SKM-1 (cell line): ENCODE measurements around the gene TGIF2.
"Not testable (repeated sequence)": the region's sequence is repeated elsewhere in the genome, so short reads cannot be mapped to it uniquely, and the experiment has no call there.

Experiments used
- DNase-seq: peaks from one replicate; lab custom pipeline; 2025; ENCODE audit not compliant: unreplicated experiment; lab: John Stamatoyannopoulos, UW

TGIF2 gene

DNA sequence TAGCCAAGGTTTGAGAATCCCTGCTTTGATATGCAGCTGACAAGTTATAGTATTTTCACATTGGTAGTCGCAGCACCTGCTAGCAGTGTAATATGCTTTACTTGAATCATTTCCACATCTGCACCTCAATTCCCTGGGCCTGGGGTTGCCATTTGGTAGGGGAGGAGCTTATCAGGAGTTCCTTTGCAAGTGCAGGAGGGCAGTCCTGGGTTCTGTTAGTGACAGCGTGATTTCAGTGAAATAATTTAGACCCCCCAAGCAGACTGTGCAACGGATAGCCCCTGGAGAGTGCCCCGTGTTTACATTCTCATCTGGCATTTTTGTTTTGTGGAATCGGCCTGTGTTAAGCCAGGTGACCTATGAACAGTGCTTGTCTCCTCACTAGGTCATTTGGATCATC is 38.2 kb downstream of the TGIF2 start:
- DNase-seq = no peak

DNA sequence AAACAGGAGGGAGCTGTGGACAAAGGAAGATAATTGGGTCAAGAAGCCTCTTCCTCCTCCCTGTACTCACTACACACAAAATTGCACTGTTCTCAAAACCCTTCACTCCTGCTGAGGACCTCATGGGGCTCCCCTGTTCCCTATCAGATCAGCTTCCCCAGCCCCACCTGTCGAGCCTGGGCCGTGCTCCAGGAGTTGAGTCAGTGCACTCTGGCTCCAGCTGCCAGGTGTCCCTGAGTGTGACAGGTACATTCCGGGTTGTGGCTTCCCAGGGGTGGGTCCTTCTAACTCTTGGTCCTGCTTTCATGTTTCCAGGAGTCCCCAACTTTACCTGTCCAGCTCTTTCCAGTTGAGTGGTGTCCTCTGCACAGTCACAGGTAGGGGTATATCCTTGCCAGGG is 40.6 kb downstream of the TGIF2 start:
- DNase-seq = no peak

DNA sequence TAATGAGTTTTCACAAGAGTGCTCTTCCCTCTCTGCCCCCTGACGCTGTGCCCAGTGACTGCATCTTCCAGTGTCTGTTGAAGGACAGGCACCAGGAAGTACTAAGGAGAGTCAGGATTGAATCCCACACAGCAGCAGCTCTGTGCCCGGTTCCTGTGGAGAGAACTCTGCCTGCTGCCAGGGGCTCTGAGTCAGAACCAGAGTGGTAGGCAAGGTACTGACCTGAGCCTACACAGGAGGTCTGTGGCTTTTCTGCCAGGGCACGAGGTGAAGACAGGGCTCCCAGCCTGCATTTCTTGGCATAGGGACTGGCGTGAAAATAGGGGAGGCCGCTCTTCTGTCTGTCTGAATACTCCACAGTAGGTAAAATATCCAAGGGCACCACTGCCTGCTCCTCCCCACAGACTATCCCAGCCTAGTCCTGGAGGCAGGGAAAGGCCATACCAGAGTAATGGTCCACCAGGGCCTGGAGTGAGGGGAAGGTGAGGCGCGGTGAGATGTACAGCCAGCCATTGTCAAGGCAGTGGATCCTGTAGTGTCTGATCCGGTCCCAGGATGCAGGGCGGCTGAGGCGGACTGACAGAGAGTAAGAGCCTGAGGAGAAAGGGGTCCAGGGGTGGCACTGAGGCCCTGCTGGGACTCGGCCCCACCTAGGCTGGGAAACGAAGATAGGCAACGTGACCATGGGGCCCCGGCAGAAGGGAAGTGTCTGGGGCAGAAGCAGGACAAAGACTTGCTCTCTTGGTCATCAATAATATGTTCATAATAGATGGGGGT is 41.6 kb downstream of the TGIF2 start:
- DNase-seq = no peak

DNA sequence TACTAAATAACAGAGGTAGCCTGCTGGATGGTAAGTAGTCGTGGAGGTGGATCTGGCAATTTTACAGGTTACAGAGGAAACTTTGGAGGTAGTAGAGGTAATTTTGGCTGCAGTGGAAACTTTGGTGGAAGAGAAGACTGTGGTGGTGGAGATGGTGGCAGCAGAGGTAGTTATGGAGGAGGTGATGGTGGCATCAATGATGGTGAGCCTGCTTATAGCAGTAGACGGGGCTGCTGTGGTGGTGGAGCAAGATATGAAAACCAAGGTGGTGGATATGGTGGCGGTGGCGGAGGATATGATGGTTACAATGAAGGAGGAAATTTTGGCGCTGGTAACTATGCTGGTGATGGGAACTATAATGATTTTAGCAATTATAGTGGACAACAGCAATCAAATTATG is 47.5 kb downstream of the TGIF2 start:
- DNase-seq = no peak

DNA sequence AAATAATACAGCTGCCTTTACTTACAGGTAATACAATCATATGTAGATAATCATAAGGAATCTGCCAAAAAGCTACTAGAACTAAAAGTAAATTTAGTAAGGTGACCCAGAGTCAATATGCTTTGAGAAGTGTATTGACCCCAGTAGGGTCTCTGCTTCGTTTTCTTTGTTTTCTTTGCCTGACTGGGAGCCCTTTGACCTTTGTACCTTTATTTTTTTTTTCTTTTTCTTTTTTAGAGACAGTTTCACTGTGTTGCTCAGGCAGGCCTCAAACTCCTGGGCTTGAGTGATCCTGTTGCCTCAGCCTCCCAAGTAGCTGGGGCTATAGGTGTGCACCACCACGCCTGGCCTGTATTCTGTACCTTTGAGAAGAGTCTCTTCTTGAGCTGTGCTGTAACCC is 50.0 kb downstream of the TGIF2 start:
- no peak for DNase-seq

DNA sequence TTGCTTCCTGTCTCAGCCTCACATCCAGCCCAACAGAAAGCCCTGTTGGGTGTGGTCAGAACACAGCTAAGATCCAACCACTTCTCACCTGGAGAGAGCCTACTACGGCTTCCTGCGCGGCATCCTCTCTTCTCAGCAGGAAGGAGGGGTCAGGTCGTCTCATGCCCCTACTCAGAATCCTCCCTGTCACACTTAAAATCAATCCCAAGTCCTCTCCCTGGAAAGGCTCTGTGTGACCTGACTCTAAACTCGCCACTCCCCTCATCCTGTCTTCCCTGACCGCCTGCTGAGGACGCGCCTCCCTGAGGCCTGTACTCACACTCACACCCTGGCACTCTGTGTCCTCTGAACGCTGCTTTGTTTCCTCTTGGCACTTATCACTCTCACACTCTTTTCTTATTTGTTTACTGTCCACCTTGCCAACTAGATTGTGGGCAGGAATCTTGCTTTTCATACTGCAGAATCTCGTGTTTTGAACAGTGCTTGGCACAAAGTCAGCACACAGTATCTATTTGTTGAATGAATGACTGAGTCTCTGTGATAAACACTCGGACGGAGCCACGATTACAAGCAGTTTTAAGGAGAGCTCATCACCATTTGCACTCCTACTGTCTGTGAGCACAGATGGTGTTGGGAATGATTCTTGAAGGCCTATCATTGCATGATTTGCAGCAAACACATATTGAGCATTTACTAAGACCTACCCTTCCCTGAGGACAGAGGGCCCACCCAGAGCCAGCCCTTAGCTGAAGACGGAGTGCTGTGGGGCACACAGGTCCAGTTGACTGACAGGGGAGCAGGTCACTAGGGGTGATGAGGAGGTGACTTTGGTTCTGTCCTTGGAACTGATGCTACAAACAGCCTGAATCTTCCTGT is 50.9 kb downstream of the TGIF2 start:
- DNase-seq = no peak

DNA sequence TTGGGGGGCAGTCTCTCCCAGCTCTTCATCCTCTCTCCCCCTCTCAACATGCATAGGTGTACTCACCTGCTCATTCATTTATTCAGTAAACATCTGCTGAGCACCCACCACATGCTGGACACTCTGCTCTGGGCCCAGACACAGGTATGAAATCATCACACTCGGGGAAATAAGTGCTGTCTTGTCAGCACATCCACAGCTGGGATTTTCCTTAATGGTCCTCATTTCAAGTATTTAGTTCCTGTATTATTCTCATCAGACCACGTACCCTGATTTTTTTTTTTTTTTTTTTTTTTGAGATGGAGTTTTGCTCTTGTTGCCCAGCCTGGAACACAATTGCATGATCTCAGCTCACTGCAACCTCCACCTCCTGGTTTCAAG is 51.5 kb downstream of the TGIF2 start:
- no peak for DNase-seq

DNA sequence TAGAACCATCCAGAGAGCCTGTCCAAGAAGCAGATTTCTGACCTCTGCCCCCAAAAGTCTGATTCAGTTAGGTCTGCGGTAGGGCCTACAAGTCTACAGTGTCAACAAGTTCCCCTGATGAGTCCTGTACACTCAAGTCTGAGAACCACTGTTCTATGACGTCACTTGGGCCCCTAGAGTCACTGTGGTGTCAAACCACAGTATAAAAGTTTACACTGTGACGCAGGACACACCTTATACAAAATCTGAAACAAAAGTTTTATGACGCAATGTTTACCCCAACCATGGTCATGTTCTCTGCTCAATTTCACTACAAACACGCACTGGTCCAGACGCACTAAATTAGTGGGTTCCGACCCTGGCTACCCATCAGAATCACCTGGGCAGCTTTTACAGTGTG is 54.7 kb downstream of the TGIF2 start:
- no peak for DNase-seq

DNA sequence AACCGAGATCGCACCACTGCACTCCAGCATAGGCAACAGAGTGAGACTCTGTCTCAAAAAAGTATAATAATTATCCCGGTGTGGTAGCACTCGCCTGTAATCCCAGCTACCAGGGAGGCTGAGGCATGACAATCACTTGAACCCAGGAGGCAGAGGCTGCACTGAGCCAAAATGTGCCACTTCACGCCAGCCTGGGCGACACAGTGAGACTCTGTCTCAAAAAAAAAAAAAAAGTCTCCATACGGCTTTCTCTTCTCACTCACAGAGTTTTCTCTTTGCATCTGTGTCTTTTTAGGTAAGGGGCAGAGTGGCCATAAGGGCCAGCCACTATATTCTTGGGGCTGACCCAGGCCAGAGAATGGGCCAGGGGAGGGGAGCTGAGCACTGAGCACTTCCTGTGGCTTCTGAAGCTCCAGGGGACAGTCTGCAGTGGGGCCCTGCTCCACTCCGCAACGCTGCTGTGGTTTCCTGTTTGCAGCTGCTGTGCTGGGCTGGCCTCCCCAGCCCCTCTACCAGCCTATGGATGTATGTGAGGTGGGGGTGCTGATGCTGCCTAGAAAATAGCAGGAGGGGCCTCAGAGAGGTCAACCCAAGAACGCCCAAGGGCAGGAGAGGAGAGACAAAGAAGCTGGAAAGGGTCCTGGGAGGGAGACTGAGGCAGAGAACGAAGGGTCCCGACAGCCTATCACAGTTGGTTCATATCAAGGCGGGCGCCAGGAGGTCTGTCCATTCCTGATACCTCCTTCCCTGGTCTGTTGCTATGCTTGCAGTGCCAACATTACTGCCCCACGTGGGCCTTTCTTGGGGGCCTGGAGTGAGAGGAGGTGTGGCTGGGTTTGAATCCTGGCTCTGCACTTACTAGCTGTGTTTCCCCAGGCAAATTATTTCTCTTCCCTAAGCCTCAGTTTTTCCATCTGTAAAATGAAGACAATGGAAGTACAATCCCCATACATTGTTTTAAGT is 56.6 kb downstream of the TGIF2 start:
- no peak for DNase-seq

DNA sequence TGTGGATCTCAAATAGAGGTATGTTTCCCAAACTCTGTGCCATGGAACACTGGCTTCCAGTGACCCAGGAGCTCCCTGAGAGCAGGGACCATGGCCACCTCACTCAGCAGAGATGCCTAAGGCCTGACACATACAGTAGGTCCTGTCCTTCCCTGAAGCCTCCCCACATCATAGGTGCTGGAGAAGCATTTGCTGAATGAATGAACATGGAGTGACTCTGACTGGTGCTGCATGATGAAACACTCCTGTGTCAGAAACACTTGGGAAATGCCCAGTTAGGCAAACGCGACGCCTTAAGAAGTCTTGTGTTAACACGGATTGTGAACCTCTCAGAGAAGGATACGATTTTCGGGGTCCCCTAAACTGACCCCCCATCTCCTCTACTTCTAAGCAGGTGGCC is 58.2 kb downstream of the TGIF2 start:
- no peak for DNase-seq

DNA sequence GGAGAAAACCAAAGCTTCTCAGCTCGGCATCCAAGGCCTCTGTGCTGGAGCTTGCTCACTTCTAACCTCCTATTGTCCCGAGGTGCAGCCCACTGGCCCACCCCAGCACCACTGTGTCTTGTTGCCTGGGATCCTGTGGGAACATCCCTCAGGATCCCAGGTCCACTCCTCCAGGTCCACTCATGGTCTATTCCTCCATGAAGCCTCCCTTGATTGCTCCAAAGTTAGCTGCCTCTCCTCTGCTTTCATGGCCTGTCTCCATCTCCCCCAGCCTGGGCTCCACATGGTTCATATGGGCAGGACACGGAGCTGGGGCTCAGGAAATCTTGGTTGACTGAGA is 58.7 kb downstream of the TGIF2 start:
- DNase-seq = no peak

DNA sequence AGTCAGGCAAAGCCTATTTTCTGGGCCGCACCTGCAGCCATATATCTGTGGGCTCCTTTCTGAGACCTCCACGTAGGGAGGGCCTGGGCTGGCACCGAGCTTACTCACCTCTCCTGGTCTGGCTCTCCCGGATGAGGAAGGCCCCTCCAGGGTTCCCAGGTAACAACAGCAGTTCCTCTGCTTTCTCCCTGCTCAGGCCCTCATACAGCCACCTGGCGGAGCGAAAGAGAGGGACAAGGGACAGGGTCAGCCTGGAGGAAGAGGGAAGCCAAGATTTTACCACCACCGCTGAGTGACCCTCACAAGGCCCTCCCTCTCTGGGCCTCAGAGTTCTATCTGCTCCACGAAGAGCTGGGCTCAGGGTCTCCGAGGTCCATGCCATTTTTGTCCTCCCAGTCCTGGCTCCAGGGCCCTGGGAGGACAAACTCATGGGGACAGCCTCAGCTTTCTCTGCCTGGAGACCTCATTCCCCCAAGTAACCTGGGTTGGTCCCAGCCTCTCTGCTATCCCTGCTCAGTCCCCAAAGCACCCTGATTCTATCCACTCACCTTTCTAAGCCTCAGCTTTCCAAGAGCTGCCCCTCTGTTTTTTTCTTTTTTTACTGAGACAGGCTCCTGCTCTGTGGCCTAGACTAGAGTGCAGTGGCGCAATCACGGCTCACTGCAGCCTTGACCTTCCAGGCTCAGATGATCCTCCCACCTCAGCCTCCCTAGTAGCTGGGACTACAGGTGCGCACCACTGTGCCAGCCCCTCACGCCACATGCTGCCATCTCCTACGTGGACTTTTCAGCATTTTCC is 59.3 kb downstream of the TGIF2 start:
- DNase-seq = no peak

DNA sequence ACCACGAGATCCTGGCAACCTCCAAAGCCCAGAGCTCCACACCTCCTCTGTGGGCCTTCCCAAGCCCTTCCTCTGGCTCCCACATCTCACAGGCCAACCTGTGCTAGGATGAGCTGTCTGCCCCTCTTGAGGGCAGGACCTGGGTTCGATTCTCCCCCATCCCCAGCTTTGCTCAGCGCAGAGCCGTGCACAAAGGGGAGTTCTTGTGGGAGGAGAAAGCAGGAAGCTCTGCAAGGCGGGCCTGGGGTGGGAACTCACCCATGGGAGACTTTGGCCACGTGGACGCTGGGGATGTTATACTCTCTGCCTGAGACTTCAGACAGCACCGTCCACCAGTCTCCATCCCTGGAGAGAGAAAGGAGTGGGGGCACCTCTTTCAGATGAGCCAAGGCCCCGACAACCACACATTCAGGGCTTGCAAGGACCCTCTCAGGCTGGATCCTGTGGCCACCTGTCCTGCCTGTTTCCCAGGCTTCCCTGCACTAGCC is 59.9 kb downstream of the TGIF2 start:
- no peak for DNase-seq

DNA sequence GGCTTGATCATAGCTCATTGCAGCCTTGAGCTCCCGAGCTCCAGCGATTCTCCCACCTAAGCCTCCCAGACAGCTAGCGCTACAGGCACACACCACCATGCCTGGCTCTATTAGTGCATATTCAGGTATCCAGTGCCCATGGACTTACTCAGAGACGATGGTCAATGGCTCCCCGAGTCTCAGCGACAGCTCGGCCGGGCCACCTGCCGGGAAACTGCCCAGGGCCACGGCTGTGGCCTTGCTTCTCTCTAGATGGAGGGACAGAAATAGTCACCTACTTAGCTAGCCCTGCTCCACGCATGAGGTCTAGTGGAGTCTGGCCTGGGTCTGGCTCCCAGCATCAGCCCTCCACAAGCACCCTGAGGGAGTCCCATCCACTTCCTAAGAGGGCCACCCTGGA is 60.9 kb downstream of the TGIF2 start:
- DNase-seq = no peak

DNA sequence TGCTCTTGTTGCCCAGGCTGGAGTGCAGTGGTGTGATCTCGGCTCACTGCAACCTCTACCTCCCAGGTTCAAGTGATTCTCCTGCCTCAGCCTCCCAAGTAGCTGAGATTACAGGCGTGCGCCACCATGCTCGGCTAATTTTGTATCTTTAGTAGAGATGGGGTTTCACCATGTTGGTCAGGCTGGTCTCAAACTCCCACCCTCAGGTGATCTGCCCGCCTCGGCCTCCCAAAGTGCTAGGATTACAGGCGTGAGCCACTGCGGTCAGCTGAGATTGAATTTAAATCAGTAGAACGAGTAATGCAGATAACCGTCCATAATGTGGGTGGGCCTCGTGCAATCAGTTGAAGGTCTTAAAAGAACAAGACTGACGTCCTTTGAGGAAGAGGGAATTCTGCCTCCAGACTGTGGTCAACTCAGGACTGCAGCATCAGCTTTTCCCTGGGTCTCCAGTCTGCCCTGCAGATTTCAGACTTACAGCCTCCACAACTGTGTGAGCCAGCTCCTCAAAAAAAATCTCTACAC is 65.5 kb downstream of the TGIF2 start:
- not testable (repeated sequence) for DNase-seq

DNA sequence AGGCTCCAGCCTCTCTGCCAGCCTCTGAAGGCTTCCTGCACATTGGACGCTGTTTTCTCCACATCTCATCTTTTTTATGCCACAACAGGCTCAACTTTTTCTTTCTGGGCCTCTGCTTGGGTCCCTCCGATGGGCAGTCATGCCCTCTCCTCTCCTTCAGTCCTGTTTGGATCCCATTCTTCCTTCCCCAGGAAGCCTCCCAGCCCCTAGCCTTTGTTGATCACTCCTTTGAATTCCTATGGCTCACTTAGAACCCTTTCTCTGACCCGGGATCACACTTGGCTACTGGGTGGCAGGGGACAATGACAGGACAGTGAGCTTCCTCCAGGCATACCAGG is 68.1 kb downstream of the TGIF2 start:
- no peak for DNase-seq

DNA sequence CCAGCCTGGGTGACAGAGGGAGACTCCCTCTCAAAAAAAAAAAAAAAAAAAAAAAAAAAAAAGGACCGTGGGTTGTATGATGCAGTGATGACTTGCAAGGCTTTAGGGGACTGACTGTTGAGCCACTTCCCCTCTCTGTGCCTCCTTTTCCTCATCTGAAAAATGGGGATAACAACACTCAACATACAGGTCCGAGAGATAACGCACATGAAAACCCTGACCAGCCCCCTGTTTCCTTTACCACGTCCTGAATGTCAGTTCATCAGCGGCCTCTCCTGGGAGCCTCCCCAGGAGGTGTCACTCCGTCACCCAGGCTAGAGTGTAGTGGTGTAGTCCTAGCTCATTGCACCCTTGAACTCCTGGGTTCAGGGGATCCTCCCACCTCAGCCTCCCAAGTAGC is 68.7 kb downstream of the TGIF2 start:
- DNase-seq = no peak
